Activated T-helper 9 cell treated with anti-CD3 and anti-CD28 coated beads, Interleukin-2, amount 50 U/mL, for 16 hours (primary cell): Measurements from ENCODE around the gene PGP.
A peak's percentile ranks its signal among the peaks of the same experiment; 100 is the strongest.
"Not testable (repeated sequence)": the region's sequence is repeated elsewhere in the genome, so short reads cannot be mapped to it uniquely, and the experiment has no call there.

Experiments used
- DNase-seq: peaks from one replicate; pipeline ENCODE4 v3.0.0-alpha.2; 2020; ENCODE audit warnings: low read depth

The PGP gene

GRCh38 chr16:2214719-2214968, at the start of gene PGP:
Gene PGP, minus strand, starts transcription at chr16:2214840. Its CDS starts 63 bp downstream, at chr16:2214777.
- no peak for DNase-seq

- not testable (repeated sequence) for DNase-seq
Measured at GRCh38 chr16:2263026-2263425, 48.4 kb upstream of the PGP start.

- no peak for DNase-seq
Measured at GRCh38 chr16:2260250-2260649, 45.6 kb upstream of the PGP start.

- not testable (repeated sequence) for DNase-seq
Measured at GRCh38 chr16:2258530-2258929, 43.9 kb upstream of the PGP start.

GRCh38 chr16:2257726-2258125, 43.1 kb upstream of the PGP start:
- no peak for DNase-seq

- no peak for DNase-seq
Measured at GRCh38 chr16:2256531-2257140, 42.0 kb upstream of the PGP start.

GRCh38 chr16:2253293-2253692, 38.7 kb upstream of the PGP start:
- no peak for DNase-seq

- DNase-seq = no peak
Measured at GRCh38 chr16:2252806-2253148, 38.1 kb upstream of the PGP start.

- peak; percentile 73 for DNase-seq
Measured at GRCh38 chr16:2251296-2252111, 36.9 kb upstream of the PGP start, which contains the start of gene ECI1. Gene ECI1, minus strand, starts transcription at chr16:2251587. Its CDS starts 21 bp downstream, at chr16:2251566.

GRCh38 chr16:2250652-2251295, 36.1 kb upstream of the PGP start:
- peak; percentile 24 for DNase-seq

- no peak for DNase-seq
Measured at GRCh38 chr16:2246301-2246885, 31.8 kb upstream of the PGP start.

GRCh38 chr16:2244926-2245795, 30.5 kb upstream of the PGP start:
- DNase-seq = no peak

- DNase-seq = no peak
Measured at GRCh38 chr16:2244301-2244700, 29.7 kb upstream of the PGP start.

GRCh38 chr16:2243781-2244180, 29.1 kb upstream of the PGP start:
- DNase-seq = no peak

GRCh38 chr16:2243031-2243528, 28.4 kb upstream of the PGP start:
- no peak for DNase-seq

- DNase-seq = no peak
Measured at GRCh38 chr16:2242598-2242997, 28.0 kb upstream of the PGP start.

- DNase-seq = not testable (repeated sequence)
Measured at GRCh38 chr16:2240331-2240730, 25.7 kb upstream of the PGP start.

- DNase-seq = no peak
Measured at GRCh38 chr16:2238838-2239675, 24.4 kb upstream of the PGP start.

GRCh38 chr16:2238150-2238837, 23.7 kb upstream of the PGP start:
- no peak for DNase-seq

GRCh38 chr16:2237493-2238149, 23.0 kb upstream of the PGP start:
- no peak for DNase-seq
